GM12878 (cell line): ENCODE measurements around the gene ZC3H12D. TPM values are rescaled to one million over a fixed set of nuclear protein-coding genes. Genes with fewer than 3 reads are reported as not detected.

Experiments
- ATAC-seq: fragments of 200-7000 bp; cut with Tn5 transposase; 3 replicates; pipeline ENCODE4 v1.9.1; 2020; ENCODE audit warnings: mild to moderate bottlenecking, moderate library complexity
- BruUV-seq: library from RNA; stranded (reverse); fragments of 400-500 nt; replicated peaks from 2 replicates; lab custom pipeline; 2021; lab: Mats Ljungman, UMichigan
- CTCF ChIA-PET: fragments of 300-600 bp; sonication (Branson Sonifier 250); formaldehyde crosslinking; extraction: SDS; loops from one replicate; lab custom pipeline; 2021; ENCODE audit warnings: inconsistent platforms; lab: Yijun Ruan, JAX
- POLR2A ChIA-PET: fragments of 350-600 bp; formaldehyde crosslinking; extraction: SDS; loops from one replicate; lab custom pipeline; 2021; ENCODE audit warnings: inconsistent platforms; lab: Charles Lee
- RAD21 ChIA-PET: fragments of 300-600 bp; sonication (Branson Sonifier 250); formaldehyde crosslinking; loops from one replicate; lab custom pipeline; 2023; ENCODE audit warnings: antibody characterized with exemption; ENCODE audit not compliant: unreplicated experiment; lab: Charles Lee
- SMC1A ChIA-PET: fragments of 300-600 bp; sonication (Branson Sonifier 250); formaldehyde crosslinking; loops from one replicate; lab custom pipeline; 2023; ENCODE audit not compliant: unreplicated experiment, uncharacterized antibody; lab: Charles Lee
- DNase-seq: peaks from one replicate; pipeline ENCODE4 v3.0.0-alpha.2; 2011; ENCODE audit warnings: low read depth, low spot score
- FAIRE-seq: peaks from 3 replicates; lab custom pipeline; 2011; peaks lifted over from hg19 to GRCh38; lab: Jason Lieb, UNC
- H2AFZ ChIP-seq: 2 replicates; pipeline ENCODE4 v1.6.0; 2011; ENCODE audit warnings: low read depth, low read length, control low read depth; ENCODE audit not compliant: control insufficient read depth
- H3K27ac ChIP-seq: 2 replicates; pipeline ENCODE4 v1.5.1; 2011; ENCODE audit warnings: control low read depth; ENCODE audit not compliant: control insufficient read depth, insufficient read depth
- H3K27me3 ChIP-seq, 2 experiments: replicated peaks in 1 of 2; 2 replicates each; pipeline versions ENCODE4 v1.6.0 to v1.6.1; 2011; ENCODE audit warnings: low read length in 1 of 2; ENCODE audit not compliant: control insufficient read depth in 2 of 2, insufficient read depth in 2 of 2
- H3K36me3 ChIP-seq, 2 experiments: 2 replicates each; pipeline ENCODE4 v1.5.1; 2011; ENCODE audit warnings: low read length in 1 of 2; ENCODE audit not compliant: control insufficient read depth in 2 of 2, insufficient read depth in 2 of 2
- H3K4me1 ChIP-seq: 2 replicates; pipeline ENCODE4 v1.6.1; 2011; ENCODE audit warnings: mild to moderate bottlenecking, low read length, moderate library complexity, mixed read lengths; ENCODE audit not compliant: control insufficient read depth, insufficient read depth
- H3K4me2 ChIP-seq: 2 replicates; pipeline ENCODE4 v1.6.0; 2011; ENCODE audit warnings: control low read depth; ENCODE audit not compliant: control insufficient read depth, insufficient read depth
- H3K4me3 ChIP-seq: fragments of 200-600 bp; sonication (generic); 2 replicates; pipeline ENCODE4 v1.5.1; 2016
- H3K79me2 ChIP-seq: 2 replicates; pipeline ENCODE4 v1.6.0; 2011; ENCODE audit warnings: low read length; ENCODE audit not compliant: control insufficient read depth, insufficient read depth
- H3K9ac ChIP-seq: 2 replicates; pipeline ENCODE4 v1.8.0; 2011; ENCODE audit warnings: low read length, control low read depth, mixed read lengths; ENCODE audit not compliant: control insufficient read depth, insufficient read depth
- H3K9me3 ChIP-seq: replicated peaks from 3 replicates; pipeline ENCODE4 v1.5.1; 2011; ENCODE audit warnings: mild to moderate bottlenecking, low read length; ENCODE audit not compliant: control insufficient read depth, insufficient read depth
- H4K20me1 ChIP-seq: 2 replicates; pipeline ENCODE4 v1.6.0; 2011; ENCODE audit not compliant: control insufficient read depth, insufficient read depth
- BCL11A ChIP-seq: IDR thresholded peaks from 2 replicates; pipeline ENCODE4 v1.6.1; 2011; ENCODE audit warnings: low read depth, low read length
- CHD2 ChIP-seq: IDR thresholded peaks from 2 replicates; pipeline ENCODE4 v1.6.1; 2011; ENCODE audit warnings: low read depth, low read length, improper control_type of control experiment, borderline replicate concordance
- CHD4 ChIP-seq: fragments of 200-600 bp; sonication (generic); IDR thresholded peaks from 2 replicates; pipeline ENCODE4 v1.6.1; 2016; ENCODE audit warnings: mild to moderate bottlenecking
- EGR1 ChIP-seq, 2 experiments: IDR thresholded peaks; 1 replicate in 1 of 2; 2 replicates in 1 of 2; pipeline ENCODE4 v1.6.1; 2011 to 2012; ENCODE audit warnings: low read depth in 2 of 2, low read length in 2 of 2, borderline replicate concordance in 1 of 2, mild to moderate bottlenecking in 1 of 2, moderate library complexity in 1 of 2
- ELK1 ChIP-seq: IDR thresholded peaks from 2 replicates; pipeline ENCODE4 v1.6.1; 2012; ENCODE audit warnings: low read depth, low read length, improper control_type of control experiment
- HDGF ChIP-seq: fragments of 450-650 bp; IDR thresholded peaks from 2 replicates; pipeline ENCODE4 v1.6.1; 2016; ENCODE audit warnings: antibody characterized with exemption
- MAX ChIP-seq: IDR thresholded peaks from 2 replicates; pipeline ENCODE4 v1.6.1; 2012; ENCODE audit warnings: low read depth, low read length, improper control_type of control experiment
- MYC ChIP-seq: IDR thresholded peaks from 2 replicates; pipeline ENCODE4 v1.6.1; 2011; ENCODE audit warnings: mild to moderate bottlenecking, low read length, moderate library complexity, inconsistent platforms; ENCODE audit not compliant: insufficient read depth, insufficient replicate concordance, insufficient read length, severe bottlenecking
- NFYB ChIP-seq: IDR thresholded peaks from 2 replicates; pipeline ENCODE4 v1.6.1; 2011; ENCODE audit warnings: low read depth, mild to moderate bottlenecking, low read length, improper control_type of control experiment, moderate library complexity; ENCODE audit not compliant: insufficient read depth
- RFX5 ChIP-seq: IDR thresholded peaks from 2 replicates; pipeline ENCODE4 v1.6.1; 2011; ENCODE audit warnings: low read depth, low read length, improper control_type of control experiment
- SRF ChIP-seq, 2 experiments: IDR thresholded peaks; 2 replicates each; pipeline ENCODE4 v1.6.1; 2011; ENCODE audit warnings: low read depth in 2 of 2, low read length in 2 of 2, mild to moderate bottlenecking in 1 of 2, moderate library complexity in 1 of 2
- USF2 ChIP-seq: IDR thresholded peaks from 2 replicates; pipeline ENCODE4 v1.6.1; 2011; ENCODE audit warnings: low read depth, low read length, improper control_type of control experiment, borderline replicate concordance
- YY1 ChIP-seq: IDR thresholded peaks from 2 replicates; pipeline ENCODE4 v1.6.1; 2011; ENCODE audit warnings: low read depth, mild to moderate bottlenecking, low read length
- ZNF207 ChIP-seq: fragments of 450-650 bp; IDR thresholded peaks from 2 replicates; pipeline ENCODE4 v1.6.1; 2014; ENCODE audit warnings: antibody characterized with exemption, mild to moderate bottlenecking, borderline replicate concordance
- ZSCAN29 ChIP-seq: fragments of 450-650 bp; IDR thresholded peaks from 2 replicates; pipeline ENCODE4 v1.6.1; 2017; ENCODE audit warnings: mild to moderate bottlenecking, moderate library complexity
- WGBS: methylation state at CpG from one replicate; pipeline ENCODE4 v1.1.6; 2016; ENCODE audit warnings: low lambda C conversion rate; ENCODE audit not compliant: insufficient replicate concordance, insufficient coverage; ENCODE audit errors: missing lambda C conversion rate; 5-methylcytosine and 5-hydroxymethylcytosine counted together
- in situ Hi-C: fragments of 300-500 bp; cut with MboI; formaldehyde crosslinking; loops from 9 replicates; pipeline ENCODE4 v1.14.3; 2018; ENCODE audit warnings: mixed read lengths
- intact Hi-C: fragments of 100-400 bp; cut with micrococcal nuclease; formaldehyde crosslinking; loops from one replicate; pipeline ENCODE4 v1.14.2; 2022; ENCODE audit not compliant: unreplicated experiment
- polyA plus RNA-seq, 11 experiments: library from polyadenylated mRNA; depleted of rRNA in 4 of 11; unstranded in 6 of 11; stranded (reverse) in 5 of 11; fragments of >200 nt; fragmentation: Nextera tagmentation in 4 of 11; fragmentation: Illumina TruSeq in 1 of 11; extraction: Ambion mirVana in 4 of 11; extraction: Trizol in 1 of 11; gene quantifications; 1 replicate in 1 of 11; 2 replicates in 10 of 11; pipeline versions ENCODE4 v1.2.1 to v1.2.3, GENCODE V29; 2011 to 2016; ENCODE audit warnings: inconsistent platforms in 2 of 11, missing spikeins in 2 of 11, low read depth in 1 of 11
- total RNA-seq, 4 experiments: library from RNA; depleted of rRNA in 3 of 4; stranded (reverse); fragments of >200 nt in 3 of 4; fragmentation: Illumina TruSeq in 1 of 4; extraction: Trizol in 1 of 4; gene quantifications; 2 replicates each; pipeline versions ENCODE4 v1.2.1 to v1.2.3, GENCODE V29; 2013 to 2021
- TF ChIP-seq, protein P1 (sequence below): fragments of 450-650 bp; IDR thresholded peaks from 2 replicates; pipeline ENCODE4 v1.6.1; 2017; ENCODE audit warnings: mild to moderate bottlenecking

ZC3H12D gene
- total and polyA plus RNA-seq, 10 of the 15 experiments (the other 5 are each of a cell fraction or from before 2014, with no cell fraction given) = 1.4 to 29.7 (median 8.8) TPM

- peaks cover 4% of the 10 kb centered on the region; the same call in 1 of the 2 replicates for H3K4me1 ChIP-seq
- no peak for TF ChIP-seq RFX5
- TF ChIP-seq CHD2 = no peak
- TF ChIP-seq, protein P1, sequence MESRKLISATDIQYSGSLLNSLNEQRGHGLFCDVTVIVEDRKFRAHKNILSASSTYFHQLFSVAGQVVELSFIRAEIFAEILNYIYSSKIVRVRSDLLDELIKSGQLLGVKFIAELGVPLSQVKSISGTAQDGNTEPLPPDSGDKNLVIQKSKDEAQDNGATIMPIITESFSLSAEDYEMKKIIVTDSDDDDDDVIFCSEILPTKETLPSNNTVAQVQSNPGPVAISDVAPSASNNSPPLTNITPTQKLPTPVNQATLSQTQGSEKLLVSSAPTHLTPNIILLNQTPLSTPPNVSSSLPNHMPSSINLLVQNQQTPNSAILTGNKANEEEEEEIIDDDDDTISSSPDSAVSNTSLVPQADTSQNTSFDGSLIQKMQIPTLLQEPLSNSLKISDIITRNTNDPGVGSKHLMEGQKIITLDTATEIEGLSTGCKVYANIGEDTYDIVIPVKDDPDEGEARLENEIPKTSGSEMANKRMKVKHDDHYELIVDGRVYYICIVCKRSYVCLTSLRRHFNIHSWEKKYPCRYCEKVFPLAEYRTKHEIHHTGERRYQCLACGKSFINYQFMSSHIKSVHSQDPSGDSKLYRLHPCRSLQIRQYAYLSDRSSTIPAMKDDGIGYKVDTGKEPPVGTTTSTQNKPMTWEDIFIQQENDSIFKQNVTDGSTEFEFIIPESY = no peak
- no peak for TF ChIP-seq SRF (IDR thresholded peaks at IDR 0.05; ENCODE audit: low read depth in 2 of 2, low read length in 2 of 2)
- no peak for TF ChIP-seq ELK1
- TF ChIP-seq EGR1 (IDR thresholded peaks at IDR 0.05; ENCODE audit: borderline replicate concordance in 1 of 2, low read depth in 2 of 2, low read length in 2 of 2) = no peak
- no peak for TF ChIP-seq ZNF207
- TF ChIP-seq BCL11A = no peak
- no peak for TF ChIP-seq MAX
- TF ChIP-seq ZSCAN29 = no peak
- TF ChIP-seq NFYB = no peak
- no peak for TF ChIP-seq USF2
- TF ChIP-seq HDGF = no peak
- no peak for TF ChIP-seq MYC
- no peak for TF ChIP-seq YY1
- TF ChIP-seq CHD4 = no peak
- TF ChIP-seq, all 136 proteins: peak for 0
- in situ Hi-C loops = loop anchor here (25.0 kb wide), 1 partner anchor 672 kb away; no protein-coding TSS in a partner anchor
- Histone ChIP-seq H3K36me3 (no peaks in the 10 kb centered on the region), H3K9me3 (no peaks in the 10 kb centered on the region; the same call in 2 of the 3 replicates), H3K9ac (no peak overlapping the region), H2AFZ (no peak overlapping the region), H3K79me2 (no peaks in the 10 kb centered on the region), H4K20me1 (no peaks in the 10 kb centered on the region), H3K4me3 (no peak overlapping the region), H3K27ac (no peak overlapping the region), H3K27me3 (no peaks in the 10 kb centered on the region), H3K4me2 (no peak overlapping the region)
- ChIA-PET RAD21 (interaction anchor here (0.6 to 5.9 kb wide), 11 partner anchors 11 to 874 kb away, joined by 3 to 145 read pairs (median 3); no protein-coding TSS in a partner anchor), CTCF (interaction anchor here (0.6 to 8.0 kb wide), 17 partner anchors 13 to 405 kb away, joined by 3 to 169 read pairs (median 4); no protein-coding TSS in a partner anchor), POLR2A (interaction anchor here (0.5 to 1.5 kb wide), 3 partner anchors 13 to 356 kb away, joined by 3 to 5 read pairs (median 3); no protein-coding TSS in a partner anchor), SMC1A (interaction anchor here (0.8 to 8.1 kb wide), 19 partner anchors 9 to 476 kb away, joined by 3 to 135 read pairs (median 5); no protein-coding TSS in a partner anchor)
- no peak for ATAC-seq
- FAIRE-seq = no peak
- DNase-seq = no peak
- 95% methylated on average over 1 of the region's 1 CpG for WGBS
- BruUV-seq = no TSS peak
- intact Hi-C loops = loop anchor here (2.0 to 10.0 kb wide), 4 partner anchors 83 to 857 kb away; no protein-coding TSS in a partner anchor
Observed at GRCh38 chr6:149433881-149434280, 50.9 kb downstream of the ZC3H12D start.
